HFF-Myc (cell line): ENCODE results near the gene SRSF7.

Experiments
- DNase-seq: peaks from one replicate; pipeline ENCODE4 v3.0.0-alpha.2; 2011; ENCODE audit warnings: low read depth; ENCODE audit errors: extremely low read depth
- H3K4me3 ChIP-seq: replicated peaks from 2 replicates; pipeline ENCODE4 v1.5.1; 2011; ENCODE audit warnings: low read depth, mild to moderate bottlenecking, control low read depth, low read length
- CTCF ChIP-seq: IDR thresholded peaks from 2 replicates; pipeline ENCODE4 v1.5.1; 2012; ENCODE audit warnings: mild to moderate bottlenecking, low read depth, low read length, control low read depth; ENCODE audit errors: missing control alignments

The SRSF7 gene

GRCh38 chr2:38791744-38792143 is 40.6 kb upstream of the SRSF7 start:
- no peak overlapping the region for H3K4me3 ChIP-seq
- no peak for DNase-seq
- no peak for TF ChIP-seq CTCF

GRCh38 chr2:38789691-38790090 is 38.5 kb upstream of the SRSF7 start:
- no peak overlapping the region for H3K4me3 ChIP-seq
- no peak for DNase-seq
- no peak for TF ChIP-seq CTCF

DNA sequence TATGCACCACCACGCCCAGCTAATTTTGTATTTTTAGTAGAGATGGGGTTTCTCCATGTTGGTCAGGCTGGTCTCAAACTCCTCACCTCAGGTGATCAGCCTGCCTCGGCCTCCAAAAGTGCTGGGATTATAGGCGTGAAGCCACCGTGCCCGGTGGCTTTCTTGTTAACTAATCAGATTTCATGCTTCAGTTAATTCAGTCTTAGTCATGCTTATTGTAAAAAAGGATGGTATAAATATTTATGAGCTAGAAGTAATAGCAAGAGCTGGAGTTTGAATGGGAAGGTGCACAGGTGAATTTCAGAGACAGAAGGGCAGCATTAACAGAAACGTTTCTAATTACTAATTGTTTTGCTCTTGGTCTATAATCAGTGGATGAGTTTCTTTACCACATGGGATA is 37.1 kb upstream of the SRSF7 start:
- H3K4me3 ChIP-seq, result no peak overlapping the region
- TF ChIP-seq CTCF, result no peak
- DNase-seq, result no peak

DNA sequence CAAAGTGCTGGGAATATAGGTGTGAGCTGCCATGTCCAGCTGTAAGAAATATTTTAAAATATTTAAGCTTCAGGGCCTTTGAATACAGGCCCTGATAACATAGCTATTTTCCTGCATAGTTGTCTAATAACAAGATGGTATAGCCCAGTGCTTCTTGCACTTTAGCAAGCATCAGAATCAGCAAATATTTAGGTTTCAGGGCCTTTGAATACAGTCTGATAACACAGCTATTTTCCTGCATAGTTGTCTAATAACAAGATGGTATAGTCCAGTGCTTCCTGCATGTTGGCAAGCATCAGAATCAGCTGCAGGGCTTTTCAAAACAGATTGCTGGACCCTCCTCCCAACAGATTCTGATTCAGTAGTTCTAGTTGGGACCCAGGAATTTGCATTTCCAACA is 32.4 kb upstream of the SRSF7 start:
- TF ChIP-seq CTCF, result no peak
- DNase-seq, result no peak
- H3K4me3 ChIP-seq, result no peak overlapping the region

- TF ChIP-seq CTCF, result no peak
- no peak for DNase-seq
- H3K4me3 ChIP-seq, result peak overlapping the region; percentile 80
These were observed 27.5 kb upstream of the SRSF7 start for GRCh38 chr2:38778687-38779082.

GRCh38 chr2:38776531-38776930 is 25.4 kb upstream of the SRSF7 start:
- TF ChIP-seq CTCF, result no peak
- DNase-seq, result no peak
- H3K4me3 ChIP-seq, result no peak overlapping the region

GRCh38 chr2:38775921-38776225 is 24.7 kb upstream of the SRSF7 start:
- TF ChIP-seq CTCF, result no peak
- no peak overlapping the region for H3K4me3 ChIP-seq
- DNase-seq, result no peak
